Stimulated activated CD4-positive, alpha-beta T cell treated with anti-CD3 and anti-CD28 coated beads, Interleukin-15, amount 100 ng/mL, for 1 hour (primary cell): ENCODE measurements around the gene ALDH16A1.

Experiments used
- DNase-seq, 2 donors: peaks; one replicate each; pipeline ENCODE4 v3.0.0-alpha.2; 2020; ENCODE audit warnings: low read depth in 1 of 2, low spot score in 1 of 2

The ALDH16A1 gene

GRCh38 chr19:49423071-49423984 is 29.7 kb upstream of the ALDH16A1 start, which contains the start of gene PTH2:
Gene PTH2, minus strand, starts transcription at chr19:49423441. Its CDS starts 102 bp downstream, at chr19:49423339.
- no peak for DNase-seq

- DNase-seq, result no peak
Observed at GRCh38 chr19:49423985-49424303, 29.1 kb upstream of the ALDH16A1 start.

GRCh38 chr19:49425178-49425577 is 27.8 kb upstream of the ALDH16A1 start, which contains the start of gene GFY:
Gene GFY, plus strand, starts transcription at chr19:49425388. Its CDS starts 1,043 bp downstream, at chr19:49426431.
- DNase-seq, result no peak

- DNase-seq, result no peak
Observed at GRCh38 chr19:49425922-49426592, 27.0 kb upstream of the ALDH16A1 start.

- no peak for DNase-seq
Observed at GRCh38 chr19:49427339-49427738, 25.7 kb upstream of the ALDH16A1 start.

DNA sequence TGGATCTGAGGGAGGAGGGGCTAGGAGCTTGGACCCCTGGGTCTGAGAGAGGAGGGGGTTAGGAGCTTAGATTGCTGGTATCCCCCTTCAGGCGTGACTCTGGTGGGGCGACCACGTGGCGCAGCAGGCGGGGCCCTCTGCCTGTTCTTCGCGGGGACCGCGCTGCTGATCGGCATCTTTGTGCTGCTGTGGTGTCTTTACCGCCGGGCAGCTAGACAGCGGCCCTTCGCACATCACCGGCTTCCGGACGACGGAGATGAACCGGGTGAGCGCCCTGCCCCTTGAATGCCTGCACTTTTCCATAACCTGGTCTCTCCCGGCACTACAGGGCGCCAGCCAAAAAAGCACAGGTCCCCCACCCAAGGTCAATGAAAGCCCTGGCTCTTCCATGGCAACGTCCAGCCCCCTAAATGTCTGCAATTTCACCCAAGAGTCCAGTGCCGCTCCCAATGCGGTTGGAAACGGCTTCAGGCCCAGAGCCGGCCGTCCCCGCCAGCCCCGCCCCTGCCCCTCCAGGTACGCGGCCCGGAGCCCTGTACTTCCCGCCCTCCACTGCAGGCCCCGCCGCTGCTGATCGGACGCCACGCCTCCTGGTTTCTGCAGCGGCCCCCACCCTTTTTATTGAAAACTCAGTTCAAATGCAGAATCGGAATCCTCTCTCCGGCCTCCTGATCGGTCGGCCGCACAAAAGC is 25.0 kb upstream of the ALDH16A1 start:
- no peak for DNase-seq

GRCh38 chr19:49428547-49429451 is 24.2 kb upstream of the ALDH16A1 start:
- DNase-seq, result no peak

DNA sequence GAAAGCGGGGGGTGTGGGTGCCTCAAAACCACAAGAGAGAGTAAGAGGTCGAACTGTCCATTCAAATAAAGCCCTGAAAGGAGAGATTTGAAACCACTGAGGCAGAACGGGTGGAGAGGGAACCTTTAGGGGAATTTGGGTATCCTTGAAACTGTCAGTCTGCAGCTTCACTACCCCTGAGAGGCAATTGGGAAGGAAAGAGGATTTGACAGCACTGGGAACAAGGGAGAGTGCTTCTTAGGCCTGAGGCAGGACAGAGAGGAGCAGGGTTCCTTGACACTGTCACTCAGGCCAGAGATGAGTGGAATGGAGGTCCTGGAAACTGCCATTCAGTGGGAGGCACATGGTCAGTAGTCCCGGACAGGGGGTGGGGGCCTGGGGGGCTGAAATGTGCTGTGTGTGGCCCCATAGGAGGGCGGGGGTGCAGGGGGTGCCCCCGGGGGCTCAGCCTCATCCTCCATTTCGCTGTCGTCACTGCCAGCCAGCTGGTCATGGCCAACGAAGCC is 22.8 kb upstream of the ALDH16A1 start:
- no peak for DNase-seq

- DNase-seq, result no peak
Observed at GRCh38 chr19:49430678-49431329, 22.2 kb upstream of the ALDH16A1 start.

GRCh38 chr19:49431330-49431749 is 21.7 kb upstream of the ALDH16A1 start:
- DNase-seq, result no peak

- DNase-seq, result no peak
Observed at GRCh38 chr19:49432141-49433073, 20.6 kb upstream of the ALDH16A1 start.

GRCh38 chr19:49433240-49433901 is 19.7 kb upstream of the ALDH16A1 start:
- no peak for DNase-seq

DNA sequence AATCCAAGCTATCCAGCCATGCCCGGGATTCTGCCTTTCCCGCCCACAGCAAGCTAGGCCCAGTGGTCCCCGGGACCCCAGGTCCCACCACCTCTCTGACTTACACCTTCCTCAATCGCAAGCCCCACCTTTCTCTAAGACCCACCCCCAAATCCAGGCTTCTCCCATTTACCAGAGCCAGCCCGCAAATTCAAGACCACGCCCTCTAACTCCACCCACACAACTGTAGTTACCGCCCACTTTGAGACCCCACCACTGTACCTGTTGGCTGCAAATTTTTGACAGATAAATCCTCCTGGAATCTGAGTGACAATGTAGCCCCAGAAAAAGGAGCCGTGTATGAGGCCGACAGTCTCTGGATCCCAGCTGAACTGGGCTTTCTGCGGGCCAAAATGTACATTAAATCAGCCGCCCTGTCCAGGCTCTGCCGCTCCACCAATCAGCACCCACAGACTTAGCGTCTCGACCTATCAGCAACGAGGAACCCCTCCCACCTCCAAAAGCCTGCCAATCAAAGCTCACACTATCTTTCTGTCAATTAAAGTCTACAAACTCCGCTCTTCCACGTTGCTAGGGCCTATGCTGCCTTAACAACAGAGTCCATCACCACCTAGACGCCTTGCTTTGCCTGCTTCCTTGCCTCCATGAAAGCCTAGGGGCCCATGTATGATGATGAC is 18.0 kb upstream of the ALDH16A1 start:
- DNase-seq, result no peak

DNA sequence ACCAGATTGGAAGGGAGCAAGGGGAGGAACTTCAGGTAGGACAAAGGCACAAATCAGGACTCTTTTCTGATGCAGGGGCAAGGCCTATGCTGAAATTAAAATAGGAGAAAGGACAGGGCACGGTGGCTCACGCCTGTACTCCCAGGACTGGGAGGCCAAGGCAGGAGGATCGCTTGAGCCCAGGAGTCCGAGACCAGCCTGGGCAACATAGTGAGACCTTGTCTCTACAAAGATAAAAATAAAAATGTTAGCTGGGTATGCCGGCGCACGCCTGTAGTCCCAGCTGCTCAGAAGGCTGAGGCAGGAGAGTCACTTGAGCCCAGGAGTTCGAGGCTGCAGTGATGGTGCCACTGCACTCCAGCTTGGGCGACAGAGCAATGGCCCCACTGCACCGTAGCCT is 17.4 kb upstream of the ALDH16A1 start:
- no peak for DNase-seq

DNA sequence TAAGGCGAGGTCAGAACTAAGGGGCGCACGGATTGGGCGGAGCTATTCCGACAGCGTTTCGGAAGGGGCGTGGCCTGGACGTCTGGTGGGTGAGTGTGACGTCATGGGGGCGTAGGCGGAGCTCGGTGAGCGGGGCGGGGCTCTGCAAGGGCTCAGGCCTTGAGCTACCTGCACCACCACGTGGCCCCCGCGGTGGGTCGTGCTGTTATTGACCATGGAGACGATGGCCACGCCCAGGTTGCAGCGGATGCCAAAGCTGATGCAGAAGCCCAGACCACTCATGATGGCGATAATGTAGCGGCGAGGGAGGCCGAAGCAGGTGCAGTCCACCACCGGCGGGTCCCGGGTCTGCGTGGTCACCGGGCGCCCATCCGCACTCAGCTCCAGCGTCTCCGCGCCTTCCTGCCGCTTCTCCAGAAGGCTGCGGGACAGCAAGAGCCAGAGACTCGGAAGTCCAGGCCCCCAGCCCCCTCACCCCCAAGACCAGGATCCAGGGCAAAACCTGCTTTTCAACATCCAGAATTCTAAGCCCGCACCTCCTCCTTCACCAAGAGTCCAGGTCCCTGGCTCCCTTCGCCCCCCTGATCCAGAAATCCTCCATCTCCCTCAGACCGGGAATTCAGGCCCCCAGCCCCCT is 16.5 kb upstream of the ALDH16A1 start:
- DNase-seq, result peak in 1 of 2 donors; percentile 35

DNA sequence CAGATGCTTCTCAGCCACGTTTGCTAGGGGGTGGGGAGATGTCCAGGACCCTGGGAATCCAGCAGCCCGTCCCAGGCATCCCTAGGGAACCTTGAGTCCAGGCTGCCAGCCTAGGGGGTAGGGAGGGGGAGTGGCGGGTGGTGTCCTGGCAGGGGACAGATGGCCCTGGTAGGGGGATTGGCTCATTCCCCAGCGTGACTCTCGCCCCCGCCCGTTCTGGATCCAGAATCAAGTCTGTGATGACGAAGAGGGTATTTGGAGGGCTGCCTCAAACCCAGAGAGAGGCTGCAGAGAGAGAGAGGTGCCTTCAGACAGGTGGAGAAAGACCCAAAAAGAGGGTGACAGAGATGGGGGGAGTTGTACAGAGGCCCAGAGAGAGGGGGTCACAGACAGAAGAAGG is 15.8 kb upstream of the ALDH16A1 start:
- DNase-seq, result no peak

DNA sequence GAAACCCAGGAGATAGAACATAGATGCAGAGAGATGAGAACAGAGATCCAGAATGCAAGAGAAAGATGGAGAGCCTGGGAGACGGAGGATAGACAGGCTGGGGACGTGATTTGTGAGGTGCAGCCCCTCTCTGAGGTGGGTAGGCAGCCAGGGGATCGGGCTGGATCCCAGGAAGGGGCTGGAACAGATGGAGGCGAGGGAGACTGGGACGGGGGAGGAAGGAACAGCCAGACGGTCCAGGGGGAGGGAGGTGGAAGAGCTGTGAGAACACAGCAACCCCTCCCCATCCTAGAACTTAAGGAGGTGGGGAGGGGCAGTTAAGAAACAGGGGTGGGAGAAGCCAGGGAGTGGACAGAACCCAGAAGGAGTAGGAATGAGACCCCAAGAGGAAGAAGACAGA is 14.8 kb upstream of the ALDH16A1 start:
- DNase-seq, result no peak
